ENCODE measurements around the gene PDZD7.

The PDZD7 gene

DNA sequence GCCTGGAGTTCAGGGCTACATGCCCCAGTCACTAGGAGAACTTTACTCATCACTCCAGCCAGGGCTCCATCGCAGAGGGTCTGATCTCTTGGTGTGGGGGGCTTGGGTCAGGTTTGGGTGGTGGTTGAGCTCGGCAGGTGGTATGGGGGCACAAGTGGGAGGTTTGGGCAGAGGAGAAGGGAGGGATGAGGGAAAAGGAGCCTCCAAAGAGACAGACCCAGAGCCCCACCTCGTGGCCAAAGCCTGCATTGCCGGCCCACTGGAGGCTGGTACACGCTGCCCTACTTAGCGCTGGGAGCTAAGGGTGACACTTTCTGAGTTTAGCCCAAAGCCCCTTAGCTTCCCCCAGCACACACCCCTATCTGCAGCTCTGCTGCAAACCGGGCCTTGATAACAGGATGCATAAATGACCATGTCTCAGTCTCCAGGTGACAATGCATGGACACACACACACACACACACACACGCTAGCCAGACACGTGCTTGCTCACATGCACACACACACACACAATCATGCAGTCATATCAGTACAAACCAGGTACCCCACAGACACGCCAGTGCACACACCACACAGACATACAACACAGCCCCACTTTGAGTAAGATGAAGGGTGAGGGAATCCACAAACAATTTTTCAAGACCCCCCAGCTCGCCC lies 16.6 kb downstream of the PDZD7 start:
- TF ChIP-seq, protein P1, sequence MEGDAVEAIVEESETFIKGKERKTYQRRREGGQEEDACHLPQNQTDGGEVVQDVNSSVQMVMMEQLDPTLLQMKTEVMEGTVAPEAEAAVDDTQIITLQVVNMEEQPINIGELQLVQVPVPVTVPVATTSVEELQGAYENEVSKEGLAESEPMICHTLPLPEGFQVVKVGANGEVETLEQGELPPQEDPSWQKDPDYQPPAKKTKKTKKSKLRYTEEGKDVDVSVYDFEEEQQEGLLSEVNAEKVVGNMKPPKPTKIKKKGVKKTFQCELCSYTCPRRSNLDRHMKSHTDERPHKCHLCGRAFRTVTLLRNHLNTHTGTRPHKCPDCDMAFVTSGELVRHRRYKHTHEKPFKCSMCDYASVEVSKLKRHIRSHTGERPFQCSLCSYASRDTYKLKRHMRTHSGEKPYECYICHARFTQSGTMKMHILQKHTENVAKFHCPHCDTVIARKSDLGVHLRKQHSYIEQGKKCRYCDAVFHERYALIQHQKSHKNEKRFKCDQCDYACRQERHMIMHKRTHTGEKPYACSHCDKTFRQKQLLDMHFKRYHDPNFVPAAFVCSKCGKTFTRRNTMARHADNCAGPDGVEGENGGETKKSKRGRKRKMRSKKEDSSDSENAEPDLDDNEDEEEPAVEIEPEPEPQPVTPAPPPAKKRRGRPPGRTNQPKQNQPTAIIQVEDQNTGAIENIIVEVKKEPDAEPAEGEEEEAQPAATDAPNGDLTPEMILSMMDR (IDR thresholded peaks at IDR 0.05): peak; percentile 60

DNA sequence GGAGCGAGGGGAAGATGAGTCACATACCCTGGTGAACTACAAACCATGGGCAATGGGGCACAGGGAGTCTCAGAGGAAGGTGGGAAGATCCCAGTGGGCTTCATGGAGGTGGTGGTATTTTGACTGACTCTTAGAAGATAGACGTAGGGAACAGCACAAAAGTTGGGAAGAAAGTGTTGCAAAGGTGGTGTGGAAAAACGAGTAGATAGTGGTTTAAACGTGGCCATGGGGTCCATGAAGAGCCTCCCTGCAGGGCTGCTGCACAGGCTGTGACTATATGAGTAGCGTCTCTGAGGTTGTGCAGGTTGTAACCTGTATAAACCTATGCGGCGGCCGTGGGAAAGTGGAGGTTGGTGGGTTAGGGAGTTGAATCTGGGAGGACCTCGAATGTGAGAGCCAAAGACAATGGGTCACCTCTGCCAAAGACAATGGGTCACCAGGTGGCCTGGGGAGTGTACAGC lies 17.5 kb downstream of the PDZD7 start:
- TF ChIP-seq, protein P1 (IDR thresholded peaks at IDR 0.05): no peak

DNA sequence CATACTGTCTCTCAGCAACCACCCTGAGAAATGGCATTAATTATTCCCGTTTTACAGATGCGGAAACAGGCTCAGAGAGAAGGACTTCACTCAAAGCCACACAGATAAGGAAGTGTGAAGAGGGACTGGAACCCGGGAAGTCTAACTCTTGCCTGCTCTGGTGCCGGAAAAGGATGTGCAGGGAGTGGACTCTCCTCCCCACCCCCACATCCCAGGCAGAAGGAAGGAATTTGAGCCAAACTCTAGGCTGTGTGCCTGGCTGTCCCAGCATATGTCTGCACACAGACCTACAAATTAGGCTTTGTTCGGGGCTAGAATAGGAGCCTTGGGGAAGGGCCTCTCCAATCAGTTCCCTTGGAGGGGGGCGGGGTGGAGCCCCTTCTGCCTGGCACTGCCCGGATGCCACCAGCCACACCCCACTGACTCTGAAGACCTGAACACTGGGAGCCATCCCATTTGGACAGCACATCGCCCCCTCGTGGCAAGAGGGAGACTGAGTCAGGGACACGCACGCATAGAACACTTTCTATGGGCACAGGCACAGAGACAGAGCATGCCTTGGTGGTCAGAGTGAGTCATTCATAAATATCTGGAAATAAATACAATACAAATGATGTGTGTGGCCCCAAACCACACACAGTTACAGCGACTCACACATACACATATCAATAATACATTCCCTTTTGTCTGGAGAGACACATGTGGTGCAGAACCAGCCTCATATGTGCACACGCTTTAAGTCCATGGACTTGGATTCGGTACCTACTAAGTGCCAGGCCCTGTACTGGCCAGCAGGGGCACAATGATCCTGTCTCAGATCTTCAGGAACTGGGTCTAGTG lies 18.2 kb downstream of the PDZD7 start:
- TF ChIP-seq, protein P1 (IDR thresholded peaks at IDR 0.05): peak; percentile 65

DNA sequence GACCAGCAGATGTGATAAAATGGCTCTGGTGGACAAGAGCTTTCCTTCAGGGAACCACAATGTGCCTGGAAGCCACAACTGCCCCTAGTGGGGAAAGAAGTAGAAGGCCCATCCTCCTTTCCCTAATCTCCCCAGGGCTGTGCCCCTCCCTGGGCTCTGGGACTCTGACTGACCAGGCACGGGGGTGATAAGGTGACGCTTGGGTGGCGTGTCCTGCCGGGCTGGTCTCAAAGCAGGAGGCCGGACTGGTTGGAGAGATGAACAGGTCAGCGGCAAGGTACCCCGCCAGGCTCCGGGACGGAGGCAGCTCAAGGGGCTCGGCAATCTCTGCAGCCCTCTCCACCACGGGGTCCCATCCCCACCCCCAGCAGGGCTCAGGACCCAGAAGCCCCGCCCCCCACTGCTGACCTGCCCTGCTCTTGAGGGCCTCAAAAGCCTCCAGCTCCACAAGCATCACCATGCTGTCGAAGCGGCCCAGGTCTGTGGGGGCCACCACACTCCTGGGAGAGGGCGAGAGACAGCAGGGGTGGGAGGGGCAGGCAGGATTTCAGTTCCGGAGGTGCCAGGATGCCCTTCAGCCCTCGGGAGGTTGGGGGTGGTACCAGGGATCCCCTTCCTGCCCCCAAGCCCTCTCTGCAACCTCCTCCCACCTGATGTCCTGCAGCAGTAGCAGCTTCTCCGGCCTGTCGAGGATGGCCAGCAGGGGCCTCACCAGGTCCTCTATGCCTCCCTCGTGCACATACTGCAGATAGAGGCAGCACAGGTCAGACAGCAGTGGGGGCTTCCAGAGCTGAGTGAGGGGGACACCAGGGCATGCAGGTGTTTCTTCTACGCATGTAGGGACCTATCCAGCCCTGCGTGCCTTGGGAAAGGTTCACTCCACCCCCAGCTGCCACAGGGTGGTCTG lies 19.2 kb downstream of the PDZD7 start:
- TF ChIP-seq, protein P1 (IDR thresholded peaks at IDR 0.05): no peak

DNA sequence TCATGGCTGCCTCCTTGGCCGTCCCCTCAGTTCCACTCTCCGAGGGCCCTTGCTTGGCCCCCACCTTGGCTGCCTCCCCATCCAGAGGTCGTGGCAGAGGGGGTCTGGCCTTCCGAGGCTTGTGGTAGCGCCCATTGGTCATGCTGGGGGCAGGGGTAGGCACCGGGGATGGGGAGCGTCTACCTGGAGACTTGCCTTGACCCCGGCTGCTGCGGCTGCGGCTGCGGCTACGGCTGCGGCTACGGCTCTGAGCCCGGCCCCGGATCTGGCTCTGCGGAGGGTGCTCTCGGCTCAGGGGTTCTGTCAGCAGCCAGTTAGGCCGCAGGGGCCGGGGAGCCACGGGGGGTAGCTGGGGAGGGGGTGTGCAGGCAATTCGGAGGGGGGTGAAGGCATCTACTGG lies 20.6 kb downstream of the PDZD7 start:
- TF ChIP-seq, protein P1 (IDR thresholded peaks at IDR 0.05): no peak

DNA sequence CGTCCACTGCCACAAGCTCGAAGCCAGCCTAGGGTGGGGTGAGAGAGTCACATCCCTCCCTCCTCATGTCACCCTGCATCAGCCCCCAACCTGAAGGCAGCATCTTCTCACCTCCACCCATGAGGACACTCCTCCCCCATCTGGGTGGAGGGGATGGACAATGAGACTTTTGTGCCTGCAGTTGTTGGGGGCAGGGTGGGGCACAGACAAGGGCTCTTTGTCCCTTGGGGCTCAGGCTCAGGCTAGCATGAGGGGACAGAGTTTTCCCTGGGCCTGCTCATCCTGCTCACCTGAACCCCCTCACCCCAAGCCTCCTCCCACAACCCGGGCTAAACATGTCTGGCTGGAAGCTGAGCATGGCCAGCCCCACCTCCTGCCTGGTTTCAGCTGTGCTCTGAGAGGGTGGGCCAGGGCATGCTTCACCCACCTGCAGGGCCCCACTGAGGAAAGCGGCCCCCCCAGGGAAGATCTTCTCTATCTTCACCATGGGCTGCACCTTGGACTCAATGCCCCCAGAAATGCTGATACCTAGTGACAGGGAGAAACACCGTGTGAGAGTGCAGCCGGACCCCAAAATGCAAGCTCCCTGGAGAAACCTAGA lies 22.0 kb downstream of the PDZD7 start:
- TF ChIP-seq, protein P1 (IDR thresholded peaks at IDR 0.05): no peak
